HPDE6-E6E7 (cell line): ENCODE results near the gene CDK15.

ENCODE experiments used
- DNase-seq: peaks from one replicate; pipeline ENCODE4 v3.0.0; 2011; ENCODE audit warnings: missing footprints; ENCODE audit errors: extremely low spot score

CDK15 gene

GRCh38 chr2:201938156-201938775 is 131.9 kb downstream of the CDK15 start:
- peak; percentile 36 for DNase-seq

GRCh38 chr2:201938781-201939180 is 132.4 kb downstream of the CDK15 start:
- no peak for DNase-seq

GRCh38 chr2:201939453-201939941 is 133.2 kb downstream of the CDK15 start:
- DNase-seq, result no peak

GRCh38 chr2:201942531-201942930 is 136.2 kb downstream of the CDK15 start:
- DNase-seq, result no peak
